Measurements from ENCODE around the gene CCDC28A. TPM values are rescaled to one million over a fixed set of nuclear protein-coding genes. Genes with fewer than 3 reads are reported as not detected.
"Not testable (repeated sequence)": the region's sequence is repeated elsewhere in the genome, so short reads cannot be mapped to it uniquely, and the experiment has no call there.

Gene CCDC28A
- total RNA-seq = 10 to 100 TPM; 17.4 to 22.8 TPM

DNA sequence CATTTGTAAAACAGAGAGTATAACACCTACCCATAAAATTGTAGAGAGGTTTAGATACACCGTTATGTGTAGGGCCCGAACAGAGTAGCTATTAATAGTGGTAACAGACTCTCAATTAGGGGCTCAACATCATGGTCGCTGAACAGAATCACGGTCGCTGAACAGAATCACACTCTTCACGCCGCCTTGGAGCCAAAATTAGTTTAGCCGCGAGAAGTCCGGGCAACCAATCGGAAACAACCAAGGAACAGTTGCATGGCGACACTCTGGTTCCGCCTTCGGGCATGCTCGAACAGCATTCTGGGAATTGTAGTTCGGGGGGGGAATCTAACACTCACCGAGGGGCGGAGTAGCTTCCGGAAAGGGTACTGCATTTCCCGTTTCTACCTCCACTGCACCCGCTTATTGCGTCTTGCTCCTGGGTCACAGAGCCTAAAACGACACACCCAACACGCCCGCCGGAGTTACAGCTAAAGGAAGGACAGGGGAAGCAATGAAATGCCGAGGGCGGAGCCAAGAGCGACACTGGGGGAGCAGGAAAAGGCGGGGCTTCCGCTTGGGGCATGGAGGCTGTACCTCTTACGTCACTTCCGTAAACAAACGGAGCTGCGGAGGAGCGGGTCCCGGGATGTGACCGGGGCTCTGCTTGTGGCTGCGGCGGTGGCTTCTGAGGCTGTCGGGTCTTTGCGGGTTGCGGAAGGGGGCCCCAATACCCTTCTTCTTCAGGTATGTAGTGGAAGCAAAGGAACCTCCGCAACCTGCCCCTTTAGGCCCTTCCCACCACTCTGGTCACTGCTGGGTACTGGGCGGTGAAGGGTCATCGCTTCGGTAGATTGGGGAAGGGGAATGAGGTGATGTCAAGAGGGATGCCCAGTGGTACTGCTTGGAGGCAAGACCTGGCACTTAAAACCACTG, at the start of gene CCDC28A:
TSS of gene CCDC28A (plus strand) at position 593 of the 915 bp plus-strand sequence. CDS start 2,352 bp downstream, outside the sequence.
- CTCF ChIA-PET = interaction anchor here (1.3 to 2.4 kb wide), 3 partner anchors 81 to 185 kb away, joined by 3 to 9 read pairs (median 4); no protein-coding TSS in a partner anchor
- Mint-ChIP-seq H3K4me1 (peaks cover 25% of the 10 kb centered on the region), H3K9me3 (ENCODE audit: low read depth) (no peaks in the 10 kb centered on the region), H3K27me3 (no peaks in the 10 kb centered on the region), H3K27ac (peak within 1 kb of the TSS; percentile 100), H3K36me3 (no peaks in the 10 kb centered on the region), H3K4me3 (peak within 1 kb of the TSS; percentile 89)
- DNase-seq = peak; percentile 97
- peak; percentile 91 for ATAC-seq

DNA sequence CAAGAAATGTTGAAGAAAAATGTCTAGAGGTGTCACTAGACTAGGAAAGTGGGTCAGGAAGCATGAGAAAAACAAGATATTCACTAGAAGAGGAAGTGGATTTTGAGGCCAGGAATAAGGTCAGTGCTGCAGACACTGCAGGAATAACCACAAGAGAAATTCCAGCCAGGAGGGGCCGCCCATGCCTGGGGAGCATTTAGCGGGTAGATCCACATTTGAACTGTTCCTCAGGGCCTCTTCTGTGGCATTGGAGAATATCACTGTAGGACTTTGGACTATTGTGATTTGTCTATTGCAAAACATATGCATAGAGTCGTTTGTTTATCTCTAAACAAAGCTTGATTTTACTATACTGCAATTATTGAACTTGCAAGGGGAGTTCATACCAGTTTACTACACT, 49.6 kb upstream of the CCDC28A start:
- no peak overlapping the region for H3K27ac Mint-ChIP-seq
- CTCF ChIA-PET = no interaction called here
- peaks cover 3% of the 10 kb centered on the region for H3K27me3 Mint-ChIP-seq
- no peaks in the 10 kb centered on the region for H3K4me1 Mint-ChIP-seq
- DNase-seq (no peak), ATAC-seq (no peak)
- no peaks in the 10 kb centered on the region for H3K9me3 Mint-ChIP-seq (ENCODE audit: low read depth)
- H3K4me3 Mint-ChIP-seq = no peak overlapping the region
- H3K36me3 Mint-ChIP-seq = no peaks in the 10 kb centered on the region

DNA sequence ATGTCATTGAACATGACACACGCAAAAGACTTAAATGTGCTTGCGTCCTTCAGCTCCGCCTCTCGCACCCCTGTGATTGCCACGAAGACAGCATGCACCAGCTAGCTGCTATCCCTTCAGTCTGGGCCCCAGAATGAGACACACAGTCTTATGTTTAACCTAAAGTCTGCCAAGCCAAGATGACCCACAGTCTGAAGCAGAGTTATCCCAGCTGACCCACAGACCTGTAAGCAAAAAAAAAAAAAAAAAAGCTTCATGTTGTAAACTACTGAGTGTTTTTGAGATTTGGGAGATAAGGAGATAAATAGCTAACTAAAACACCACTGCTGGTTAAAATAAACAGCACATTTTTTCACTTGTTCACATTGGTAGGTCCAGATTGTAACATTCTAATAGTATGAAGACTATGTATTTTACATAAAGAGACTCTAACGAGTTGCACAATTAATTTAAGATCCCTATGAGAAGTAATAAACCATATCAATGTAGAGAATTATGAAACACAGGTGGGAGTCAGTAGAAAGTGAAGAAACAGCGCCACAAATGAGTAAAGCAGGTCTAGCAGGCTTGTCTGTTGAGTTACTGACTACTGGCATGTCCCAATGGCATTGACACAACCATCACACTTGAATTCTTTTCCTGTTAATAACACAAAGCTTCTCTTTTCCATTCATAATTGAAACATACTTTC, 47.4 kb upstream of the CCDC28A start:
- Mint-ChIP-seq H3K27me3 (peaks cover 3% of the 10 kb centered on the region), H3K4me1 (no peaks in the 10 kb centered on the region), H3K36me3 (no peaks in the 10 kb centered on the region), H3K27ac (no peak overlapping the region), H3K4me3 (no peak overlapping the region), H3K9me3 (ENCODE audit: low read depth) (no peaks in the 10 kb centered on the region)
- ATAC-seq (no peak), DNase-seq (no peak)
- CTCF ChIA-PET = interaction anchor here (0.7 kb wide), 1 partner anchor 110 kb away, joined by 5 read pairs; no protein-coding TSS in a partner anchor

DNA sequence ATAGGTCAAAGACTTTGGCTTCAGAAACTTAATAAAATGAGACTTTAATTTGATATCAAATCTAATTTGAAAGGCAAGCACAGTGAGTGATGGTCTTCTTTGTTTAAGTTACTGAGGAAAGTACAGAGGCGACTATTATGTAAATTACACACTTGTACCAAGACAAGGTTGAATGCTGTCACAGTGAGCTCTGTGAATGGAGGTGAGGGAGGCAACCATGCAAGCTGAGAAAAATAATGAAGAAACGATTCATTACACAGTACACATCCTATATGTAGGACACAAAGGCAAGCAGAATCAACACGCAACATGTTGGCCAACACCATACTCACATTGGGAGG, 46.8 kb upstream of the CCDC28A start:
- no peak overlapping the region for H3K27ac Mint-ChIP-seq
- H3K36me3 Mint-ChIP-seq = no peaks in the 10 kb centered on the region
- no peak overlapping the region for H3K4me3 Mint-ChIP-seq
- H3K27me3 Mint-ChIP-seq = peaks cover 3% of the 10 kb centered on the region
- DNase-seq (no peak), ATAC-seq (no peak)
- CTCF ChIA-PET = no interaction called here
- H3K4me1 Mint-ChIP-seq = no peaks in the 10 kb centered on the region
- no peaks in the 10 kb centered on the region for H3K9me3 Mint-ChIP-seq (ENCODE audit: low read depth)

DNA sequence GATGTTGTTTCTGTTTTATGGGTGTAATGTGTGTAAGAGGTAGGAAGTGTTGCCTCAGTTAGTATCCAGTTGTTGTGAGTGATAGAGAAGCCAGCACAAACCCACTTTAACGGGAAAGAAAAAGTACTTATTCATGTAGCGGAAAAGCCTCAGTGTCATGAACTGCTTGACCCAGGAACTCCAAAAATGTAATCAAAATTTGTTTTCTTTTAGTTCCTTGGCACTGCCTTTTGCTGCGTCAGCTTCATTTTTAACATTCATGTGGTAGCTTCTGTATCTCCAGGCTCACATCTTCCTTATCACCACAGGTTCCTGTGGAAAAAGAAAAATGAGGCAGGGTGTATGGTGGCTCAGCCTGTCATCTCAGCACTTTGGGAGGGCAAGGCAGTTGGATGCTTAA, 46.4 kb upstream of the CCDC28A start:
- H3K4me1 Mint-ChIP-seq = no peaks in the 10 kb centered on the region
- peaks cover 3% of the 10 kb centered on the region for H3K27me3 Mint-ChIP-seq
- DNase-seq (no peak), ATAC-seq (no peak)
- H3K4me3 Mint-ChIP-seq = no peak overlapping the region
- H3K27ac Mint-ChIP-seq = no peak overlapping the region
- no peaks in the 10 kb centered on the region for H3K36me3 Mint-ChIP-seq
- no peaks in the 10 kb centered on the region for H3K9me3 Mint-ChIP-seq (ENCODE audit: low read depth)
- CTCF ChIA-PET = interaction anchor here (0.6 kb wide), 1 partner anchor 242 kb away, joined by 3 read pairs; no protein-coding TSS in a partner anchor

DNA sequence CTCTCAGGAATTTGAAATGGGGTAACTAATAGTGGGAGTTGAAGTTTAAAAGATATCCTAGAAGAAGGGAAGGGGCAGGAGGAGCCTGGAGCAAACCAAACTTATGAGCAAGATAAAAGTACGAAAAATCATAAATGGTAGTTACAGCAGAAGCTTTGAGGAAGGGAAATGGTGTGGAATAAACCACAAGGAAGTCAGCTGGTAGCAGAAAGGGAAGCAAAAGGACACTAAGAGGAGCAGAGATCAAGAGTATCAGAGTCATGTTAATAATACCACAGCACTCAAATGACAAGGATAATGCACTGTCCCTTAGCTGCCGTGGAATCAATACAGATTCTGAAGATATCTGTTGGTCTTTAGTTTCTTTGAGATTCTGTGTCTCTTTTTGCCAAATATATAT, 44.9 kb upstream of the CCDC28A start:
- H3K27ac Mint-ChIP-seq = no peak overlapping the region
- CTCF ChIA-PET = no interaction called here
- no peaks in the 10 kb centered on the region for H3K4me1 Mint-ChIP-seq
- H3K9me3 Mint-ChIP-seq (ENCODE audit: low read depth) = no peaks in the 10 kb centered on the region
- ATAC-seq (no peak), DNase-seq (no peak)
- peaks cover 3% of the 10 kb centered on the region for H3K27me3 Mint-ChIP-seq
- H3K36me3 Mint-ChIP-seq = no peaks in the 10 kb centered on the region
- H3K4me3 Mint-ChIP-seq = no peak overlapping the region

DNA sequence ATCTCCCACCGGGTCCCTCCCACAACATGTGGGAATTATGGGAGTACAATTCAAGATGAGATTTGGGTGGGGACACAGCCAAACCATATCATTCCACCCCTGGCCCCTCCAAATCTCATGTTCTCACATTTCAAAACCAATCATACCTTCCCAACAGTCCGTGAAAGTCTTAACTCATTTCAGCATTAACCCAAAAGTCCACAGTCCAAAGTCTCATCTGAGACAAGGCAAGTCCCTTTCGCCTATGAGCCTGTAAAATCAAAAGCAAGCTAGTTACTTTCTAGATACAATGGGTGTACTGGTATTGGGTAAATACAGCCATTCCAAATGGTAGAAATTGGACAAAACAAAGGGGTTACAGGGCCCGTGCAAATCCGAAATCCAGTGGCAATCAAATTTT, 43.5 kb upstream of the CCDC28A start:
- CTCF ChIA-PET, H3K4me3 Mint-ChIP-seq: not testable (repeated sequence)

DNA sequence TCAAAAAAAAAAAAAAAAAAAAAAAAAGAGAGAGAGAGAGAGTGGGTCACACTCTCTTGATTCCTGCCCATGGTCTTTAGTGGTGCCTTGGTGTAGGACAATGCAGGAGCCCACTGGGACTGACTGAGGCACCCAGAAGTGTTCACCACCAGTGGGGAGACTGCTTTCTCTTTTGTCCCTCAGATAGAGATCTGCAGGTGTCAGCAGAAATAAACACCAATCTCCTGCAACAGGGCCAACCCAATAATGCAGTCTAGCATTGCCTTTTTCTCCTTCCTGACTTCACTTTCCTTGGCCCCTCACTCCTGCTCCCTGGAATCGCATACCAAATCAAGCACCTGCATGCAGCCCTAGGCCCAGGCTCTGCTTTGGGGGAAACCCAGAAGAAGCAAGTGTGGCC, 39.0 kb upstream of the CCDC28A start:
- Mint-ChIP-seq H3K36me3 (no peaks in the 10 kb centered on the region), H3K27me3 (no peaks in the 10 kb centered on the region), H3K4me1 (no peaks in the 10 kb centered on the region), H3K4me3 (no peak overlapping the region), H3K27ac (no peak overlapping the region), H3K9me3 (ENCODE audit: low read depth) (no peaks in the 10 kb centered on the region)
- CTCF ChIA-PET = no interaction called here
- ATAC-seq (no peak), DNase-seq (no peak)

More for the DNA sequence above, 43.5 kb upstream of the CCDC28A start:
- H3K36me3 Mint-ChIP-seq; ATAC-seq; H3K27ac Mint-ChIP-seq; H3K9me3 Mint-ChIP-seq (ENCODE audit: low read depth); DNase-seq; H3K4me1 Mint-ChIP-seq; H3K27me3 Mint-ChIP-seq: not testable (repeated sequence)

DNA sequence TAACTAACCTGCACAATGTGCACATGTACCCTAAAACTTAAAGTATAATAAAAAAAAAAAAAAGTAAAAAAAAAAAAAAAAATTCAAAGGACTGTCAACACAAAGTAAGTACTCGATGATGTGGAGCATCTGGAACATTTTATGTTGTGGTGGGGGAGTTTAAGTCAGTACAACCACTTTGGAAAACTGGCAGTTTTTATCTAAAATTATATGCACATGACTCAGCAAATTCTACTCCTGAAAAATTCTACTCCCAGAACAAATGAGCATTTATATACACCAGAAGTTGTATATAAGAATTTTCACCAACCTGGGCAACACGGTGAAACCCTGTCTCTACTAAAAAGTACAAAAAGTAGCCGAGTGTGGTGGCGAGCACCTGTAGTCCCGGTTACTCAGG, 36.9 kb upstream of the CCDC28A start:
- no peaks in the 10 kb centered on the region for H3K9me3 Mint-ChIP-seq (ENCODE audit: low read depth)
- no peak overlapping the region for H3K4me3 Mint-ChIP-seq
- ATAC-seq (no peak), DNase-seq (no peak)
- H3K27me3 Mint-ChIP-seq = no peaks in the 10 kb centered on the region
- H3K36me3 Mint-ChIP-seq = no peaks in the 10 kb centered on the region
- no peak overlapping the region for H3K27ac Mint-ChIP-seq
- no peaks in the 10 kb centered on the region for H3K4me1 Mint-ChIP-seq
- CTCF ChIA-PET = no interaction called here

DNA sequence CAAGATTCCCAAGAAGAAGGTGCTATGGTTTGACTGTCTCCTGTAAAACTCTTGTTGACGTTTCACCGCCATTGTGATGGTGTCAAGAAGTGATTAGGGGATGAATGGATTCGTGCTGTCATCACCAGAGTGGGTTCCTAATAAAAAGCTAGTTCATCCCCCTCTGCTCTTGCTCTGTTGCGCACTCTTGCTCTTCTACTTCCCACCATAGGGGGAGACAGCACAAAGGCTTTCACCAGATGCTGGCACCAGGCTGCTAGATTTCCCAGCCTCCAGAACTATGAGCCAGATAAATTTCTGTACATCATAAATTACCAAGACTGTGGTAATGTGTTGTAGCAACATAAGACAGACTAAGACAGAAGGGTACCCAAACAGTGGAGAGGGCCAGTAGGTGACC, 21.6 kb upstream of the CCDC28A start:
- CTCF ChIA-PET = no interaction called here
- no peak for ATAC-seq
- no peak overlapping the region for H3K27ac Mint-ChIP-seq
- H3K4me3 Mint-ChIP-seq = no peak overlapping the region
- H3K36me3 Mint-ChIP-seq = no peaks in the 10 kb centered on the region
- H3K9me3 Mint-ChIP-seq (ENCODE audit: low read depth) = no peaks in the 10 kb centered on the region
- no peak for DNase-seq
- H3K27me3 Mint-ChIP-seq = no peaks in the 10 kb centered on the region
- H3K4me1 Mint-ChIP-seq = no peaks in the 10 kb centered on the region

DNA sequence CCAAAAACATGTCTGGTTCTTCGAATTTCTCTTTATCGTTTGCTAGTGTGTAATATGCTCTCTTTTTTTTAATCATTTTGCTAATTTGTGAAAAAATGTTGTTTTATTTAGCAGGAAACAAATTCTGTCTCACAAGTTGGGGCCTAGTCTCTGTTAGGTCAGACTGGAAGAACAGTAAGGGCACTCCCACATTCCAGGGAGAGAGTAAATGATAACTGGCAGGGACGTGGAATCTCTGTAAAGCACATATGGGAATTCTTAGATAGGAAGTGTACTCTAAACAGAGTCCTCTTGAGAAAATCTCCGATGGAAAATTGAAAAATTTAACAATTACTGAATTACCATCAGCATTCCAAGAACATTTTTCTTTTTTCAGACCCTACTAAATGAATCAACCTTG, 16.4 kb upstream of the CCDC28A start:
- H3K27ac Mint-ChIP-seq = no peak overlapping the region
- no peak overlapping the region for H3K4me3 Mint-ChIP-seq
- H3K9me3 Mint-ChIP-seq (ENCODE audit: low read depth) = no peaks in the 10 kb centered on the region
- DNase-seq (no peak), ATAC-seq (no peak)
- no peaks in the 10 kb centered on the region for H3K27me3 Mint-ChIP-seq
- no peaks in the 10 kb centered on the region for H3K4me1 Mint-ChIP-seq
- H3K36me3 Mint-ChIP-seq = no peaks in the 10 kb centered on the region
- CTCF ChIA-PET = no interaction called here

DNA sequence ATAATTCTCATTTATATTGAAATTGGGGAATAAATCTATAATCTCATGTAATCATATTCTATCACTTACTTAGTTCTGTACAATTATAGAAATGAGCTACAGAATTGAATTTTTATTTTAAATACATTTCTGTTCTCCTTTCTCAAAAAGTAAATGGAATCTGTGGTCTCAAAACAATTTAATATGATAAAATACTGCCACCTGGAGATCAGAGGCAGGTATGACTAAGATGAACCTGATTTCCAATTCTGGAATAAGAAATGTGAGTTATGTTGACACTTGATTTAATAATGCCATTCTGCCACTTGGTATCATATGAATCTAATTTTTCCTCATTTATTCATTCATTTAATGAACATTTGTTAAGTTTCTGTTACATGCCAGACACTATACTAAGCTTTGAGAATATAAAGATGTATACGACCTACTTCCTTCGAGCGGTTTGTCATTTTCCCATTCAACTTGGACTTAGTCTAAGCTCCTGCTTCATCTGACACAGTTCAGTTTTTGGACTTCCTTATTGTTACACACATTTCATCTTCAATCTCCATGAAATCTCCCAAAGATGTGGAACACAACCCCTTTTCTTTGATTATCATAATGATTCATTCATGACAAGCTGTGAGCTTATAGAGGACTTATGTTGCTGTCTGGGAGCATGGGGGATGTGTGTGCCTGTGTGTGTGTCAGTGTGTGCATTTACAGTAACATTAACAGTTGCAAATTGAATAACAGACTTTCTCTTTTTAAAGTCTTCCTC, 7.5 kb upstream of the CCDC28A start:
- CTCF ChIA-PET = interaction anchor here (0.7 to 4.6 kb wide), 12 partner anchors 9 to 598 kb away, joined by 3 to 49 read pairs (median 4); no protein-coding TSS in a partner anchor
- no peak overlapping the region for H3K27ac Mint-ChIP-seq
- H3K4me1 Mint-ChIP-seq = peaks cover 4% of the 10 kb centered on the region
- no peaks in the 10 kb centered on the region for H3K9me3 Mint-ChIP-seq (ENCODE audit: low read depth)
- no peaks in the 10 kb centered on the region for H3K36me3 Mint-ChIP-seq
- no peak for ATAC-seq
- no peak for DNase-seq
- no peak overlapping the region for H3K4me3 Mint-ChIP-seq
- no peaks in the 10 kb centered on the region for H3K27me3 Mint-ChIP-seq

DNA sequence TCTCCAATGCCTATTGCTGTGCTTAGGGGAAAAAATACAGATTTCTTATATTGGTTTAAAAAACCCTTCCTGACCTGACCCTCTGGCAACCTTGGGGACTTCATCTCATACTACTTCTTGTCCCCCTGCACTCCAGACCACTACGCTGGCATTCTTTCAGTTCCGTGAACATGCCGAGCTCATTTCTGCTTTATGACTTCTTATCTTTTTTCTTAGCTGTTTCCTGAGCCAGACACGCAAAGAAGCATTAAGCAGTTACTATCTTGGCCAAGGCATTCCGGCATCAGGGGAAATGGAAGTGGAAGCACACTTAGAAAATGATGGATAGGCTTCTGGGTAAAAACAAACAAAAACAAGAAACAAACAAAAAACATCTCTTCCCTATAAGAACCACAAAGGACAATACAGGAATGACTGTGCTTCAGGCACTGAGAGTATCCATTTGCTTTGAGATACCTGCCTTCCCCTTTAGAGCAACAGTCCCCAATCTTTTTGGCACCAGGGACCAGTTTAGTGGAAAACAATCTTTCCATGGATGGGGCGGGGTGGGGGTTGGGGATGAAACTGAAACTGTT, 4.4 kb upstream of the CCDC28A start:
- Mint-ChIP-seq H3K4me1 (peaks cover 20% of the 10 kb centered on the region), H3K9me3 (ENCODE audit: low read depth) (no peaks in the 10 kb centered on the region), H3K27ac (no peak overlapping the region), H3K4me3 (no peak overlapping the region), H3K27me3 (no peaks in the 10 kb centered on the region), H3K36me3 (no peaks in the 10 kb centered on the region)
- ATAC-seq (no peak), DNase-seq (no peak)
- CTCF ChIA-PET = interaction anchor here (1.0 to 1.7 kb wide), 3 partner anchors 76 to 179 kb away, joined by 4 to 9 read pairs (median 7); no protein-coding TSS in a partner anchor

Data from activated CD8-positive, alpha-beta memory T cell treated with anti-CD3 and anti-CD28 coated beads, Interleukin-2, amount 10 ng/mL, durations not matched to agents 7 days and 5 days (primary cell).